K562 (cell line): Measurements from ENCODE around the gene ARHGAP25.

Experiments used
- CTCF ChIP-seq, 3 experiments: IDR thresholded peaks in 2 of 3; conservative IDR thresholded peaks in 1 of 3; 2 replicates each; pipeline ENCODE4 v1.5.1; 2011 to 2012; ENCODE audit warnings: low read length in 3 of 3, mild to moderate bottlenecking in 3 of 3, control low read depth in 2 of 3, improper control_type of control experiment in 1 of 3, inconsistent platforms in 1 of 3, low read depth in 1 of 3, mixed read lengths in 1 of 3, moderate library complexity in 1 of 3; ENCODE audit not compliant: insufficient read depth in 2 of 3
- EZH2 ChIP-seq: IDR thresholded peaks from 2 replicates; pipeline ENCODE4 v1.6.1; 2012; ENCODE audit warnings: low read depth, mild to moderate bottlenecking, inconsistent platforms, low read length, borderline replicate concordance
- IRF1 ChIP-seq: sonication (generic); formaldehyde crosslinking; IDR thresholded peaks from 2 replicates; pipeline ENCODE4 v1.8.0; 2022; ENCODE audit warnings: missing genetic modification reagents, mild to moderate bottlenecking, borderline replicate concordance
- SMC3 ChIP-seq: conservative IDR thresholded peaks from 2 replicates; pipeline ENCODE4 v1.6.1; 2011; ENCODE audit warnings: low read depth, low read length, improper control_type of control experiment; ENCODE audit not compliant: insufficient read depth
- TAF1 ChIP-seq: IDR thresholded peaks from 2 replicates; pipeline ENCODE4 v1.6.1; 2011; ENCODE audit warnings: mild to moderate bottlenecking, low read length, moderate library complexity; ENCODE audit not compliant: insufficient read depth, control insufficient read depth, severe bottlenecking; ENCODE audit errors: extremely low read depth
- ZNF274 ChIP-seq: IDR thresholded peaks from 2 replicates; pipeline ENCODE4 v1.6.1; 2011; ENCODE audit warnings: low read depth, mild to moderate bottlenecking, low read length, moderate library complexity, borderline replicate concordance
- ZNF764 ChIP-seq: fragments of 250-450 bp; sonication (Bioruptor Pico); IDR thresholded peaks from 2 replicates; pipeline ENCODE4 v1.4.0; 2020; ENCODE audit warnings: low read depth, mild to moderate bottlenecking, moderate library complexity
- ZNF830 ChIP-seq: fragments of 250-450 bp; sonication (Bioruptor Pico); IDR thresholded peaks from 2 replicates; pipeline ENCODE4 v1.5.0; 2021; ENCODE audit warnings: mild to moderate bottlenecking

- TF ChIP-seq EZH2 = no peak
- no peak for TF ChIP-seq IRF1 (CRISPR knock-in tag)
- TF ChIP-seq ZNF274 = no peak
- TF ChIP-seq ZNF764 = no peak
- TF ChIP-seq ZNF830 (CRISPR knock-in tag) = no peak
- TF ChIP-seq CTCF (IDR thresholded peaks at IDR 0.05 in 2 of 3, conservative IDR thresholded peaks at IDR 0.05 in 1 of 3; ENCODE audit: insufficient read depth in 2 of 3, low read depth in 1 of 3, low read length in 3 of 3) = no peak
- TF ChIP-seq SMC3 = no peak
- TF ChIP-seq TAF1 = no peak
Measured at GRCh38 chr2:68727683-68728375, 6.8 kb upstream of the ARHGAP25 start.
